Type B pancreatic cell (in vitro differentiated cells): ENCODE results near the gene VWA7. TPM values are rescaled to one million over a fixed set of nuclear protein-coding genes. Genes with fewer than 3 reads are reported as not detected.

ENCODE experiments used
- DNase-seq: peaks from one replicate; pipeline ENCODE4 v3.0.0; 2021; ENCODE audit warnings: mixed read lengths; ENCODE audit not compliant: unreplicated experiment; ENCODE audit errors: extremely low spot score
- H3K27ac Mint-ChIP-seq: 2 replicates; pipeline ENCODE4 v1.8.0; 2021; ENCODE audit warnings: mild to moderate bottlenecking, mixed read lengths
- H3K27me3 Mint-ChIP-seq: 2 replicates; pipeline ENCODE4 v1.8.0; 2021; ENCODE audit warnings: mixed read lengths
- H3K36me3 Mint-ChIP-seq: 2 replicates; pipeline ENCODE4 v1.8.0; 2021; ENCODE audit warnings: mixed read lengths
- H3K4me1 Mint-ChIP-seq: one replicate; pipeline ENCODE4 v1.8.0; 2021; ENCODE audit warnings: mixed read lengths; ENCODE audit not compliant: unreplicated experiment
- H3K4me3 Mint-ChIP-seq: 2 replicates; pipeline ENCODE4 v1.8.0; 2021; ENCODE audit warnings: mild to moderate bottlenecking, mixed read lengths
- H3K9me3 Mint-ChIP-seq: 2 replicates; pipeline ENCODE4 v1.8.0; 2021; ENCODE audit warnings: mixed read lengths
- CTCF ChIP-seq: fragments of 200-600 bp; sonication (generic); conservative IDR thresholded peaks from 2 replicates; pipeline ENCODE4 v1.5.0; 2021; ENCODE audit warnings: antibody characterized with exemption, mild to moderate bottlenecking
- total RNA-seq: library from RNA; stranded (reverse); gene quantifications from 2 replicates; pipeline ENCODE4 v1.2.1, GENCODE V29; 2021; ENCODE audit warnings: low replicate concordance

VWA7 gene
- total RNA-seq, 1 donor from 2014 or later, result 6.4 TPM

GRCh38 chr6:31752739-31753319 is 24.3 kb downstream of the VWA7 start:
- TF ChIP-seq CTCF, result no peak
- Mint-ChIP-seq H3K4me3 (no peak overlapping the region), H3K9me3 (no peaks in the 10 kb centered on the region), H3K36me3 (no peaks in the 10 kb centered on the region), H3K4me1 (no peaks in the 10 kb centered on the region), H3K27ac (no peak overlapping the region), H3K27me3 (no peaks in the 10 kb centered on the region)
- no peak for DNase-seq

GRCh38 chr6:31750411-31751022 is 26.6 kb downstream of the VWA7 start:
- Mint-ChIP-seq H3K27ac (no peak overlapping the region), H3K4me1 (peaks cover 5% of the 10 kb centered on the region), H3K9me3 (no peaks in the 10 kb centered on the region), H3K4me3 (no peak overlapping the region), H3K27me3 (no peaks in the 10 kb centered on the region), H3K36me3 (peaks cover 4% of the 10 kb centered on the region)
- DNase-seq, result no peak
- no peak for TF ChIP-seq CTCF

- Mint-ChIP-seq H3K4me3 (no peak overlapping the region), H3K4me1 (peaks cover 11% of the 10 kb centered on the region), H3K27me3 (no peaks in the 10 kb centered on the region), H3K9me3 (no peaks in the 10 kb centered on the region), H3K27ac (no peak overlapping the region), H3K36me3 (peaks cover 4% of the 10 kb centered on the region)
- TF ChIP-seq CTCF, result no peak
- DNase-seq, result no peak
Measured at GRCh38 chr6:31749301-31750036, 27.7 kb downstream of the VWA7 start.

GRCh38 chr6:31744422-31744821 is 32.7 kb downstream of the VWA7 start:
- H3K4me3 Mint-ChIP-seq, result no peak overlapping the region
- no peaks in the 10 kb centered on the region for H3K9me3 Mint-ChIP-seq
- peaks cover 27% of the 10 kb centered on the region for H3K4me1 Mint-ChIP-seq
- peaks cover 8% of the 10 kb centered on the region for H3K36me3 Mint-ChIP-seq
- TF ChIP-seq CTCF, result no peak
- no peaks in the 10 kb centered on the region for H3K27me3 Mint-ChIP-seq
- peak overlapping the region; percentile 46 for H3K27ac Mint-ChIP-seq
- DNase-seq, result no peak

- Mint-ChIP-seq H3K36me3 (peaks cover 8% of the 10 kb centered on the region), H3K4me1 (peaks cover 39% of the 10 kb centered on the region), H3K27ac (no peak overlapping the region), H3K27me3 (no peaks in the 10 kb centered on the region), H3K9me3 (no peaks in the 10 kb centered on the region), H3K4me3 (peak overlapping the region; percentile 10)
- DNase-seq, result no peak
- TF ChIP-seq CTCF, result no peak
Measured at GRCh38 chr6:31742894-31743293, 34.2 kb downstream of the VWA7 start.
